ENCODE results near the gene DLGAP3.
"Not testable (repeated sequence)": the region's sequence is repeated elsewhere in the genome, so short reads cannot be mapped to it uniquely, and the experiment has no call there.

The DLGAP3 gene, protein sequence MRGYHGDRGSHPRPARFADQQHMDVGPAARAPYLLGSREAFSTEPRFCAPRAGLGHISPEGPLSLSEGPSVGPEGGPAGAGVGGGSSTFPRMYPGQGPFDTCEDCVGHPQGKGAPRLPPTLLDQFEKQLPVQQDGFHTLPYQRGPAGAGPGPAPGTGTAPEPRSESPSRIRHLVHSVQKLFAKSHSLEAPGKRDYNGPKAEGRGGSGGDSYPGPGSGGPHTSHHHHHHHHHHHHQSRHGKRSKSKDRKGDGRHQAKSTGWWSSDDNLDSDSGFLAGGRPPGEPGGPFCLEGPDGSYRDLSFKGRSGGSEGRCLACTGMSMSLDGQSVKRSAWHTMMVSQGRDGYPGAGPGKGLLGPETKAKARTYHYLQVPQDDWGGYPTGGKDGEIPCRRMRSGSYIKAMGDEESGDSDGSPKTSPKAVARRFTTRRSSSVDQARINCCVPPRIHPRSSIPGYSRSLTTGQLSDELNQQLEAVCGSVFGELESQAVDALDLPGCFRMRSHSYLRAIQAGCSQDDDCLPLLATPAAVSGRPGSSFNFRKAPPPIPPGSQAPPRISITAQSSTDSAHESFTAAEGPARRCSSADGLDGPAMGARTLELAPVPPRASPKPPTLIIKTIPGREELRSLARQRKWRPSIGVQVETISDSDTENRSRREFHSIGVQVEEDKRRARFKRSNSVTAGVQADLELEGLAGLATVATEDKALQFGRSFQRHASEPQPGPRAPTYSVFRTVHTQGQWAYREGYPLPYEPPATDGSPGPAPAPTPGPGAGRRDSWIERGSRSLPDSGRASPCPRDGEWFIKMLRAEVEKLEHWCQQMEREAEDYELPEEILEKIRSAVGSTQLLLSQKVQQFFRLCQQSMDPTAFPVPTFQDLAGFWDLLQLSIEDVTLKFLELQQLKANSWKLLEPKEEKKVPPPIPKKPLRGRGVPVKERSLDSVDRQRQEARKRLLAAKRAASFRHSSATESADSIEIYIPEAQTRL

DNA sequence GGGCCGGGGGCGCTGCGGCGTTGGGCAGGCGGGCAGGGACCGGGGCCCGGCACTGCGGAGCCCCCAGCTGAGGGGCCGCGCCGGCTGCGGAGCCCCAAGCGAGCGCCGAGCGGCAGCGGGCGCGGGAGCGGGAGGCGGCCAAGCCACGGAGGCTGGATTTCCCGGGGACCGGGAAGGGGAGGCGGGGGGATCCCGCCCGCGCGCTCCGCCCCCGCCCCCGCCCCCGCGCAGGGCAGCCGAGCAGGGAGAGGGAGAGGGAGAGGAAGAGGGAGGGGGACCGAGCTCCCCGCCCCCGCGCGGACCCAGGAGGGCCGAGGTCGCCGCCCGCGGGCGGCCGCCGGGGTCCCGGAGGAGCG, at the start of gene DLGAP3:
DLGAP3 (minus strand) TSS at position 154 of the 356 bp plus-strand sequence. CDS start 24,267 bp downstream, outside the sequence.
- DNase-seq (ENCODE audit: low read depth, low spot score) = no peak
- H3K27ac ChIP-seq = no peak within 1 kb of the TSS

DNA sequence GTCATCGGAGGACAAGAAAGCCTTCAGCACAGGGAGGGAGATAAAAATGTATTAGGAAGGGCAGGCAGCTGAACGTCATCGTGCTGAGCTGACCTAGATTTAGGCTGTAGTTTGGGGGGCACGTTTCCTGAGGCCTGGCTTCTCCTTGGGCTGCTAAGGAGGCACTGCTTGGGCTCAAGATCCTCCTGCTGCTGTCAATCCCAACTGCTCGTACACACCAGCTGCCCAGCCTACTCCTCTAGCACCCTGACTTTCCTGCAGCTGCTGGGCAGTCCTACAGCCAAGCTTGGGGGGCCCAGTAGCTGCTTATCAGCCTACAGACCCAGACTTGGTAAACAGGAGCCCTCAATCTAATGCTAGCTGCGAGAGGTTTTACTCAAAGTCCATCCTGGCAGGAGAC, 49.5 kb upstream of the DLGAP3 start:
- no peak overlapping the region for H3K27ac ChIP-seq
- no peak for DNase-seq (ENCODE audit: low read depth, low spot score)

DNA sequence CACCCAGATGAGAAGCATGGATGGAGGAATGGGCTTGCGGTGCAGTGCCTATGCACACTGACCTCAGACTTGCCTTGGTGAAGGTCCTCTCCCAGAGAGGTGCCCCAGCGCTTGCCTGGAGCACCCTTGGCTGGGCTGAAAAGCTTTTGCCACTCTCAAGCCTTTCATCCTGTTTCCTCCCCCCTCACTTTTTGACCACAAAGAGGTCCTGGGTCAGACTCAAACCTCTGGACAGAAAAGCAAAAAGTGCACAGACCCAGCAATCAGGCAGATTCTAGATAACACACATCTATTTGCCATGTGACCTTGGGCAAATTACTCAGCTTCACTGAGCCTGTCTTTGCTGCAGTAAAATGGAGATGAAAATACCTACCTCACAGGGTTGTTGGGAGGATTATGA, 48.4 kb upstream of the DLGAP3 start:
- DNase-seq (ENCODE audit: low read depth, low spot score) = no peak

DNA sequence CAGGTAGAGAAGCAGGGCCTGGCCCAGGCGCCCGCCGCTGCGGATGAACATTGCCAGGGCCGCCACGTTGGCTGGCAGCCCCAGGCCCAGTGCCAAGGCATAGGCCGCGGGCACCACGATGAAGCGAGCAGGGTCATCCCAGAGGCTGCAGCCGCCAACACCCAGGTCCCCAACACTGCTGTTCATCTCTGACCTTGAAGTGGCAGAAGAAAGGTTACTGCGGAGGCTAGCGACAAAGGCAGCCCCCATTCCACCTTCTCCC, 47.7 kb upstream of the DLGAP3 start:
- no peak overlapping the region for H3K27ac ChIP-seq
- DNase-seq (ENCODE audit: low read depth, low spot score) = no peak

More for the DNA sequence above, 48.4 kb upstream of the DLGAP3 start:
- H3K27ac ChIP-seq = no peak overlapping the region

DNA sequence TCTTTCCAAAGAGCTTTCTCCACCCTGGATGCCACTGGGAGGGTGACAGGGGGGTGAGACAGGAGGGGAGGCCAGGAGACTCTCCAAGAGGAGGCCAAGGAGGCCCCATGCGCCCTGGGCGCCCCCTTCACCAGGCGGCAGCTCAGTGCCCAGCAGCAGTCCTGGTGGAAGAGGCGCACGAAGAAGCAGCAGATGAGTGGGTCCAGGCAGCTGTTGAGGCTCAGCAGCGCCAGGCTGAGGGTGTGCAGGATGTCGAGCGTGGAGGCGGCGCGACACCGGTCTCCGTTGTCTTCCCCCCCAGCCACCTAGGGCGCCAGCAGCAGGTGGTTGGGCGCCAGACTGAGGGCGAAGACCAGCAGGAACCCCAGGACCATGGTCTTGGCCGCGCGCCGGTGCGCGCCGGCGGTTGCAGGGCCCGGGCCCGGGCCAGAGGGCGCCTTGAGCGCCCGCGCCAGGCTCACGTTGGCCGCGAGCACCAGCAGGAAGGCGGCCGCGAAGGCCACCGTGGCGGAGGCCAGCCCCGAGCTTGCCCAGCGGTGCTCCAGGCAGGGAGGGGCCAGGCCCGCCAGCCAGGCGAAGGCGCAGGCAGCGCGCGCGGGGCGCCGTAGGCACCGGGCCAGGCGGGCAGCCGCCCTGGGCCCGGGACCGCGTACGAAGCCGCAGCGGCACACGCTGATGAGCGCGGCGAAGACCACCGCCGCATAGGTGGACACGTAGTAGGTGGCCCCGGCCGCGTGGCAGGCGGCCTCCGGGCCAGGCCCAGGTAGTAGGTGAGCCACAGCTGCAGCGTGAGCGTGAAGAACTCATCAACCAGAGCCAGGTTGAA, 47.1 kb upstream of the DLGAP3 start:
- no peak for DNase-seq (ENCODE audit: low read depth, low spot score)
- H3K27ac ChIP-seq = no peak overlapping the region

DNA sequence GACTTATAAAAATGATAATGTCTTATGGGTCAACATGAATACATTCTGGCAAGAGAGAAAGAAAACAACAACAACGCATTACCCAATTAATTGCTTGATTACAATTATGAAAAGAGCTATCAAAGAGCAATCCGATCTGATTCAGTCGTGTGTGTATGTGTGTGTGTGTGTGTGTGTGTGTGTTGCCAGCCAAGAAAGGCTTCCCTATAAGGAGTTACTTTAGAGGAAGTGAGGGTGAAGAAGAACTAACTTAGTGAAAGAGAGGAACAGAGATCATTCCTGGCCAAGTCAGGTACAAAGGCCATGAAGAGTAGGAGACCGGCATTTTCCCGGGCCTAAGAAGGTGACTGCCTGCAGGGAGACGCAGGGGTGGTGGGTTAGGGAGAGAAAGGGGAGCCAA, 46.3 kb upstream of the DLGAP3 start:
- no peak for DNase-seq (ENCODE audit: low read depth, low spot score)
- H3K27ac ChIP-seq = no peak overlapping the region

DNA sequence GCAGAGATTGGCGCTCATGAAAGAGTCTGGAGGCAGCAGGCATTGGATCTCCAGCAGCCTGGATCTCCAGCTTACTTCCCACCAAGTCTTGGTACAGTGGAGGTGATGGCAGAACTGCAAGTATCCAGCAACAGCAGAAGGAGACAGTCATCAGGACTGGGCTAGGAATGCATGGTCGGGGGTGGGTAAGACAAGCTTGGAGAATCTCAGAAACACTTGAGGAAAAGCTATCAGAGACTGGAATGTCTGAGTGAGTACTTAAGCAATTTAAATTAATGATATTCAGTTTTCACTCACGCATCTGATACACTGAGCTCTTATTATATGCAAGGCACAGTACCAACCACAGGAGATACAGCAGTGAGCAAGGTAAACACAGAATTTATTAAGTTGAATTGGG, 45.9 kb upstream of the DLGAP3 start:
- no peak for DNase-seq (ENCODE audit: low read depth, low spot score)
- H3K27ac ChIP-seq = no peak overlapping the region

DNA sequence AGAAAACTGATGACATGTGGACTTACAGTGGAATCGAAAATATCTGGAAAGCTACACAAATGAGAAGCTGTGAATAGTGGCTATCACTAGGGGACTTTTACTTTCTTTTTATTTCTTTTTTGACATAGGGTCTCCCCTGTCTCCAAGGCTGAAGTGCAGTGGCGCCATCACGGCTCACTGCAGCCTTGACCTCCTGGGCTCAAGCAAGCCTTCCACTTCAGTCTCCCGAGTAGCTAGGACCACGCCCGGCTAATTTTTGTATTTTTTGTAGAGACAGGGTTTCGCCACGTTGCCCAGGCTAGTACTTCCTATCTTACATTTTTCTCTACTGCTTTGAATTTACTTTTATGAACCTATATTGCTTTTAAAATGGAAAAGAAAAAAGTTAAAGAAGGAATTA, 45.2 kb upstream of the DLGAP3 start:
- H3K27ac ChIP-seq = no peak overlapping the region
- DNase-seq (ENCODE audit: low read depth, low spot score) = no peak

DNA sequence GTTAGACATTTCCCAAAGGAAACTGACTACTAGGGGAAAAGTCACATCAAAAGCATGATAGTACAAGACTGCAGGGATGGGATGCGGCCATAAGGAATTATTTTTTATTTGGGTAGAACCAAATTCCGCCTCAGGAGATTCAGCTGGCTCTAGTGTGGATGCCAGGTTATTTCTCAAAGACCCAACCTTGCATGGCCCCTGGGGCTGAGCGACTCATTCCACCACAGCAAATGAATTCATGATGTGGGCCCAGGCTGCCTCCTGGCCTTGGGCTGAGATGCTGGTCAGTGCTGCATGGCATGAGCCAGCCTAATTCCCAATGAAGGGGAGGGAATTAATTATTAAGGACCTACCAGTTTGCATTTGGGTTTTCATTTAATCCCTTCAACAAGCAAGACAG, 43.9 kb upstream of the DLGAP3 start:
- no peak for DNase-seq (ENCODE audit: low read depth, low spot score)

DNA sequence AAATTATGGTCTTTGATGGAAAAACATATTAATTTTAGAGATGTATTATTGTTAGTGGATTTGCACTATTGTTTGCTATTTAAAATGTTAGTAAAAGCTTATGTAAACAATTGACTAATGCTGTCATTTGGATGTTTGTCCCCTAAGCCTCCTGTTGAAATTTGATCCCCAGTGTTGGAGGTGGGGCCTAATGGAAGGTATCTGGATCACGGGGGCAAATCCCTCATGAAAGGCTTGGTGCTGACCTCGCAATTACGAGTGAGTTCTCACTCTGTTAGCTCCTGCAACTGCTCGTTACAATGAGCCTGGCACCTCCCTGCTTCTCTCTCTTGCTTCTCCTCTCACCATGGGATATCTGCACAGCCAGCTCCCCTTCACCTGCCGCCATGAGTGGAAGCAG, 41.4 kb upstream of the DLGAP3 start:
- H3K27ac ChIP-seq = no peak overlapping the region
- no peak for DNase-seq (ENCODE audit: low read depth, low spot score)

More for the DNA sequence above, 43.9 kb upstream of the DLGAP3 start:
- no peak overlapping the region for H3K27ac ChIP-seq

DNA sequence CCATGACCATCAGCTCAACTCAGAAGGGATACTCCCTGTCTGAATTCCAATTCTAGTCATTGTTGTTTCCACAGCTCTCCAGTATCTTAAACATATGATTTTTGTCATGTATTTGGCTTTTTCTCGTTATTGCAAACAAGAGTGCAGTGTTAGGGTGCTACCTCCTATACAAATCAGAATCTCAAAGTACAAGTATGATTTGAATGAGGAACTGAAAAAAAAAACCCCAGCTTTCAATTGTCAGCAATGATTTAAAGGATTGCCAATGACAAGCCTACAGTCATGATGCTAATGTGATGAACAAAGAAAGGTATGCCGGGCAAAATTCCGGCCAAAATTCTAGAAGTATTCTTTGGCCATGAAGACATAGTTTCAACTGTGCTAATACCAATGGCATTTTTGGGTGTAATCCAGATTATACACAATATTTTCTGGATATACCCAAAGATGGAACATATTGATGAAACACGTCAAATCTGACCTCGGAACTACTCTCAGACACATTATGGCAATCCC, 40.8 kb upstream of the DLGAP3 start:
- no peak overlapping the region for H3K27ac ChIP-seq
- DNase-seq (ENCODE audit: low read depth, low spot score) = no peak

DNA sequence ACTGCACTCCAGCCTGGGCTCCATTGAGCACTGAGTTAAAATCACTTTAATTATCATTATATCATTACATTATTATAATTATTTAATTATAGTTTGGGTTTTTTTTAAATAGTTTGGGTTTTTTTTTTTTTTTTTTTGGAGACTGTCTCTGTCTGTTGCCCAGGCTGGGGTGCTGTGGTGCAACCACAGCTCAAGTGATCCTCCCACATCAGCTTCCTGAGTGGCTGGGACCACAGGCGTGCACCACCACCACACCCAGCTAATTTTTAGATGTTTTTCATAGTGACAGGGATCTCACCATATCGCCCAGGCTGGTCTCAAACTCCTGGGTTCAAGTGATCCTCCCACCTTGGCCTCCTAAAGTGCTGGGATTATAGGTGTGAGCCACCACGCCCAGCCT, 38.8 kb upstream of the DLGAP3 start:
- not testable (repeated sequence) for DNase-seq (ENCODE audit: low read depth, low spot score); H3K27ac ChIP-seq

DNA sequence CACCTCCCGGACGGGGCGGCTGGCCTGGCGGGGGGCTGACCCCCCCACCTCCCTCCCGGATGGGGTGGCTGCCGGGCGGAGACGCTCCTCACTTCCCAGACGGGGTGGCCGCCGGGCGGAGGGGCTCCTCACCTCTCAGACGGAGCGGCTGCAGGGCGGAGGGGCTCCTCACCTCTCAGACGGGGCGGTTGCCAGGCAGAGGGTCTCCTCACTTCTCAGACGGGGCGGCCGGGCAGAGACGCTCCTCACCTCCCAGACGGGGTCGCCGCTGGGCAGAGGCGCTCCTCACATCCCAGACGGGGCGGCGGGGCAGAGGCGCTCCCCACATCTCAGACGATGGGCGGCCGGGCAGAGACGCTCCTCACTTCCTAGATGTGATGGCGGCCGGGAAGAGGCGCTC, 38.2 kb upstream of the DLGAP3 start:
- not testable (repeated sequence) for H3K27ac ChIP-seq; DNase-seq (ENCODE audit: low read depth, low spot score)

DNA sequence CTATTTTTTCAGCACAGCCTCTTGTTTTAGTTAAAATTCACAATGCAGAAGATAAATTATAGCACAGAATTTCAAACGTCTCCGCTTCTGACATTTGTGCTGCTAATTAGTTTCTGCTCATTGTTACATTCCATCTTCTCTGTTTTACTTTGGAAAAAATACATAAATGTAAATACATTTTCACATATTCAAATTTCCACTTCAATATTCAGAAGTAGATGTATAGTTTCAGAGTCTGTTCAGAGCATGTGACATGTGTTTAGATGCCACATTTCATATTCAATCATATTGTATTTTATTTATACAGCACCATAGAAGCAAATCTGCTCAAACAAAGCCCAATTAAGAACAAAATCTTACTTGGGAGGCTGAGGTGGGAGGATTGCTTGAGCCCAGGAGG, 36.1 kb upstream of the DLGAP3 start:
- DNase-seq (ENCODE audit: low read depth, low spot score) = no peak
- no peak overlapping the region for H3K27ac ChIP-seq

DNA sequence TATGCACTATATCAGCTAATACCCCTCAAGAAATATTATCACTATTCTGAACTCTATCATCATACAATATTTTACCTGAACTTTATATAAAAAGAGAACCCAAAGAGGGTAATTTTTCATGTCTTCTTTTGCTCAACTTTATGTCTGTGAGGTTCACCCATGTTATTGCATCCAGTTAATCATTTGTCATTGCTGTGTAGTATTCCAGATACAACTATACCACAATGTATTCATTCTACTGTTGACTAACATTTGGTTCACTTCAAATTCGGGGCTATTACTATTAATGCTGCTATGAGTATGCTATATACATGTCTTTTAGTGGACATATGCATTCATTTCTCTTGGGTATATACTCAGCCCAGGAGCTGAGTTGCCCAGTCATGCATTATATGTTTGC, 21.0 kb upstream of the DLGAP3 start:
- no peak for DNase-seq (ENCODE audit: low read depth, low spot score)
- H3K27ac ChIP-seq = no peak overlapping the region

DNA sequence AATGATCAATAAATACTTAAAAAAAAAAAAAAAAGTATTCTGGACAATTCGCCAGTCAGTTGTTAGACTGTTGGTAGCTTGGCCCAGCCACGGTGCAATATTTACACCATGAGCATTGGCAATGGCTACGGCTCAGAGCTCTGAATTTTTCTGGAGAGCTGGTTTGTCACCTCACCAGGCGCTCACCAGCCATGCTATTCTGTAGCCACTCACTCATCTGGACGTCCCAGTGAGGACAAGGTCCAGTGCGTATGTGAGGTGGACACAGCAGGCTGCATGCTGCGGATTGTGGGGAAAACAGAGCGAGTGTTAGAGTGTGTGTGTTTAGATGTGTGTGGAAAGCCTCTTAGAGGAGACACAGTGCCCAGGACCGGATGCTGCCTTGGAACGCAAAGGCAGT, 19.3 kb upstream of the DLGAP3 start:
- not testable (repeated sequence) for DNase-seq (ENCODE audit: low read depth, low spot score); H3K27ac ChIP-seq

DNA sequence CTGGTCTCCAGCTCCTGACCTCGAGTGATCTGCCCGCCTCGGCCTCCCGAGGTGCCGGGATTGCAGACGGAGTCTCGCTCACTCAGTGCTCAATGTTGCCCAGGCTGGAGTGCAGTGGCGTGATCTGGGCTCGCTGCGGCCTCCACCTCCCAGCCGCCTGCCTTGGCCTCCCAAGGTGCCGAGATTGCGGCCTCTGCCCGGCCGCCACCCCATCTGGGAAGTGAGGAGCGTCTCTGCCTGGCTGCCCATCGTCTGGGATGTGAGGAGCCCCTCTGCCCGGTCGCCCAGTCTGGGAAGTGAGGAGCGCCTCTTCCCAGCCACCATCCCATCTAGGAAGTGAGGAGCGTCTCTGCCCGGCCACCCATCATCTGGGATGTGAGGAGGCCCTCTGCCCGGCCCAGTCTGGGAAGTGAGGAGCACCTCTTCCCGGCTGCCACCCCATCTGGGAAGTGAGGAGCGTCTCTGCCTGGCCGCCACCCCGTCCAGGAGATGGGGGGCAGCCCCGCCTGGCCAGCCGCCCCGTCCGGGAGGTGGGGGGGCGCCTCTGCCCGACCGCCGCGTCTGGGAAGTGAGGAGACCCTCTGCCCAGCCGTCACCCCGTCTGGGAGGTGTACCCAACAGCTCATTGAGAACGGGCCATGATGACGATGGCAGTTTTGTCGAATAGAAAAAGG, 18.3 kb upstream of the DLGAP3 start:
- not testable (repeated sequence) for H3K27ac ChIP-seq

DNA sequence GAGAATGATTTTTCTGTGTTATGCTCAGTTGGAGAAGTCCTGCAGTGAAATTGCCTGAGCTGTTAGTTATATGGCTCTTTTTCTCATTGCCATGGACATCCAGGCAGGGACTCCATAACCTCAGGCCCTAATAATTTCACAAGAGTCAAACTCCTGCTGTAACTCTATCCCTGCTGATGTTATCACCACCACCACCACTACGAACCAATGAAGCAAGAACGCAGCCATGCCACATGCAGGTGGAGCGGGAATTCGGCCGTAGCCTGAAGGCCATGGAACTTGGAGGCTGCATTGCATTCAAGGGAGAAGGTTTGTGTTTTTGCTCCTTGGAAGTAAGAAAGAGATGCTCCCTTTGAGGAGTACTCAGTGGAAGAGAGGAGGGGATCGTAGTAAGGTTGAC, 16.8 kb upstream of the DLGAP3 start:
- H3K27ac ChIP-seq = no peak overlapping the region
- no peak for DNase-seq (ENCODE audit: low read depth, low spot score)

More for the DNA sequence above, 18.3 kb upstream of the DLGAP3 start:
- not testable (repeated sequence) for DNase-seq (ENCODE audit: low read depth, low spot score)

DNA sequence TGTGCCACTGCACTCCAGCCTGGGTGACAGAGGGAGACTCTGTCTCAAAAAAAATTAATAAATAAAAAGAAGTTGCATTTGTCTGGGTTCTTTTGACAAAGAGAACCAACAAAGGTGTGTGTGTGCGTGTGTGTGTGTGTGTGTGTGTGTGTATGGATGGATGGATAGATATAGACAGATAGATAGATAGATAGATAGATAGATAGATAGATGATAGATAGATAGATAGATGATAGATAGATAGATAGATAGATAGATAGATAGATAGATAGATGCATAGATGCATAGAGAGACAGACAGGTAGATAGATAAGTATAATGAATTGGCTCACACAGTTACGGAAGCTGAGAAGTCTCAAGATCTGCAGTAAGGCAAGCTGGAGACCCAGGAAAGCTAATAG, 12.3 kb upstream of the DLGAP3 start:
- not testable (repeated sequence) for DNase-seq (ENCODE audit: low read depth, low spot score); H3K27ac ChIP-seq

DNA sequence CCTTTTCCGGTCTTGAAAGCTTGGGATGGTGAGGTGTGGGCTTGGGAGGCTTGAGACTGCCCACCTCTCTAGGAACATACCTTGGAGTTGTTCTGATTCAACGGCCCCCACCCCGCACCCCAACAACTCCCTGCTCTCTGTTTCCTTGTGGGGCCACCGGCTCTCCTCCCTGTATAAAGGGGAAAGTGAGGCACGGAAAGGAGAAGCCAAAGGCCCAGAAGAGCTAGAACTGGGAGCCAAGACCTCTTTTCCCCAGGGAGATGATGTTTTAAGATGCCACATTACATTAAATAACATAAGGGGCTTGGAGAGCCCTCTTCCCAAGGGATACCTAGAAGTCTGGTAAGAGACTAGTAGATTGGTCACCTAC, 1.2 kb upstream of the DLGAP3 start:
- H3K27ac ChIP-seq = no peak overlapping the region

More for the DNA sequence above, 1.2 kb upstream of the DLGAP3 start:
- no peak for DNase-seq (ENCODE audit: low read depth, low spot score)

Measured in epithelial cell of prostate (primary cell).